ENCODE results near the gene MRPL39.

GRCh38 chr21:25615880-25616279 lies 8.6 kb upstream of the MRPL39 start:
- TF ChIP-seq POLR2A (IDR thresholded peaks at IDR 0.05), result no peak
- TF ChIP-seq, protein P1, sequence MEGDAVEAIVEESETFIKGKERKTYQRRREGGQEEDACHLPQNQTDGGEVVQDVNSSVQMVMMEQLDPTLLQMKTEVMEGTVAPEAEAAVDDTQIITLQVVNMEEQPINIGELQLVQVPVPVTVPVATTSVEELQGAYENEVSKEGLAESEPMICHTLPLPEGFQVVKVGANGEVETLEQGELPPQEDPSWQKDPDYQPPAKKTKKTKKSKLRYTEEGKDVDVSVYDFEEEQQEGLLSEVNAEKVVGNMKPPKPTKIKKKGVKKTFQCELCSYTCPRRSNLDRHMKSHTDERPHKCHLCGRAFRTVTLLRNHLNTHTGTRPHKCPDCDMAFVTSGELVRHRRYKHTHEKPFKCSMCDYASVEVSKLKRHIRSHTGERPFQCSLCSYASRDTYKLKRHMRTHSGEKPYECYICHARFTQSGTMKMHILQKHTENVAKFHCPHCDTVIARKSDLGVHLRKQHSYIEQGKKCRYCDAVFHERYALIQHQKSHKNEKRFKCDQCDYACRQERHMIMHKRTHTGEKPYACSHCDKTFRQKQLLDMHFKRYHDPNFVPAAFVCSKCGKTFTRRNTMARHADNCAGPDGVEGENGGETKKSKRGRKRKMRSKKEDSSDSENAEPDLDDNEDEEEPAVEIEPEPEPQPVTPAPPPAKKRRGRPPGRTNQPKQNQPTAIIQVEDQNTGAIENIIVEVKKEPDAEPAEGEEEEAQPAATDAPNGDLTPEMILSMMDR (IDR thresholded peaks at IDR 0.05), result no peak
